HG03457 (cell line): ENCODE results near the gene SEPTIN5.

Experiments
- ATAC-seq: cut with Tn5 transposase; IDR thresholded peaks from one replicate; pipeline ENCODE4 v1.9.1; 2021; ENCODE audit warnings: moderate number of reproducible peaks; ENCODE audit not compliant: unreplicated experiment

Gene SEPTIN5

GRCh38 chr22:19704355-19705015 lies 9.8 kb upstream of the SEPTIN5 start:
- no peak for ATAC-seq

- ATAC-seq: no peak
Measured at GRCh38 chr22:19705181-19705934, 8.9 kb upstream of the SEPTIN5 start.

GRCh38 chr22:19706661-19707151 lies 7.6 kb upstream of the SEPTIN5 start:
- ATAC-seq: no peak

- no peak for ATAC-seq
Measured at GRCh38 chr22:19707347-19708290, 6.7 kb upstream of the SEPTIN5 start.

GRCh38 chr22:19708321-19709011 lies 5.8 kb upstream of the SEPTIN5 start:
- no peak for ATAC-seq

GRCh38 chr22:19709063-19709769 lies 5.1 kb upstream of the SEPTIN5 start:
- no peak for ATAC-seq

GRCh38 chr22:19710020-19710768 lies 4.1 kb upstream of the SEPTIN5 start:
- no peak for ATAC-seq

GRCh38 chr22:19710769-19711106 lies 3.6 kb upstream of the SEPTIN5 start:
- ATAC-seq: no peak

GRCh38 chr22:19713245-19713644 lies 1.1 kb upstream of the SEPTIN5 start:
- ATAC-seq: no peak

GRCh38 chr22:19713650-19714311 lies 522 bp upstream of the SEPTIN5 start:
- no peak for ATAC-seq

- no peak for ATAC-seq
Measured at GRCh38 chr22:19715188-19715930, 1.1 kb downstream of the SEPTIN5 start.

GRCh38 chr22:19716041-19716828 lies 1.9 kb downstream of the SEPTIN5 start:
- ATAC-seq: no peak

- ATAC-seq: no peak
Measured at GRCh38 chr22:19716829-19717105, 2.5 kb downstream of the SEPTIN5 start.

GRCh38 chr22:19717181-19717580 lies 2.9 kb downstream of the SEPTIN5 start:
- ATAC-seq: no peak

GRCh38 chr22:19717691-19718455 lies 3.6 kb downstream of the SEPTIN5 start:
- ATAC-seq: no peak

- ATAC-seq: no peak
Measured at GRCh38 chr22:19718456-19719049, 4.2 kb downstream of the SEPTIN5 start.
